Keratinocyte (primary cell): ENCODE measurements around the gene PDILT.

Source experiments
- CTCF ChIP-seq, 3 experiments: IDR thresholded peaks in 1 of 3; conservative IDR thresholded peaks in 1 of 3; optimal IDR thresholded peaks in 1 of 3; 2 replicates in 2 of 3; 3 replicates in 1 of 3; pipeline versions ENCODE3 to v1.5.1; 2011; ENCODE audit warnings: low read length in 3 of 3, mild to moderate bottlenecking in 3 of 3, moderate library complexity in 2 of 3, control low read depth in 1 of 3, inconsistent platforms in 1 of 3; ENCODE audit not compliant: insufficient read depth in 2 of 3; ENCODE audit errors: extremely low read depth in 1 of 3
- EZH2 ChIP-seq: IDR thresholded peaks from one replicate; pipeline ENCODE4 v1.6.1; 2012; ENCODE audit warnings: inconsistent platforms, mild to moderate bottlenecking, low read length, moderate library complexity

- TF ChIP-seq CTCF (optimal IDR thresholded peaks at IDR 0.05 in 1 of 3, IDR thresholded peaks at IDR 0.05 in 1 of 3, conservative IDR thresholded peaks at IDR 0.05 in 1 of 3; ENCODE audit: extremely low read depth in 1 of 3, insufficient read depth in 2 of 3, low read length in 3 of 3) (no peak), EZH2 (no peak)
These were observed 49.3 kb downstream of the PDILT start for GRCh38 chr16:20355114-20355782.
